ENCODE results near the gene NPTXR. TPM values are rescaled to one million over a fixed set of nuclear protein-coding genes. Genes with fewer than 3 reads are reported as not detected.

NPTXR gene
- total RNA-seq, 6 experiments from 2014 or later: 0.18 to 0.68 (median 0.28) TPM

DNA sequence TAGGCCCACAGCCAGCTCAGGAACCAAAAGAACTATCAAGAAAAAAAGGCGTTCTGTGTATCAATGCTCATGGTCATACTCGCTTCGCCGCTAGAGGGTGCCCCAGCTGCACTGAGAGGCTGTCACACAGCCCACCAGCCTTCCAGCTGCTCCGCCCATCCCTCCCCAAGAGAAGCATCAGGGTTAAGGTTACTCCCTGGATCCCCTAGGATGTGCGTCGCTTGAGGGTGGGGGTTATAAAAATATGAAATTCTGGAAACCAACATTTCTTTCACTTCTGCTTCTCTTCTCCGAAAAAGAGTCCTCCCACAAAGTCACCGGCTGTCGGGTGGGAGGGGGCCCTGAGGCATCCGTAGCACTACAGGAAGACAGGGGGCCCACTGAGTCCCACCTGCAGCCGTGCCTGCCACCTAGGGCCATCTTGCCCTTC is 26.5 kb upstream of the NPTXR start:
- 10% methylated on average over 6 of the region's 12 CpGs for WGBS (ENCODE audit: insufficient coverage, low coverage, low lambda C conversion rate, missing lambda C conversion rate)
- no peak overlapping the region for H3K27ac ChIP-seq
- intact Hi-C loops (cut with DNase I): no loop called here
- TF ChIP-seq CTCF (IDR thresholded peaks at IDR 0.05) (peak; percentile 81 to 90 (median 88)), POLR2A (IDR thresholded peaks at IDR 0.05) (no peak)
- H3K4me1 ChIP-seq: peaks cover 0 to 21% (median 0%) of the 10 kb centered on the region in 4 donors
- H3K9me3 ChIP-seq: no peaks in the 10 kb centered on the region
- H3K27me3 ChIP-seq: no peaks in the 10 kb centered on the region
- H3K4me3 ChIP-seq: peak overlapping the region in 1 of 3 donors; percentile 82
- ATAC-seq (peak; percentile 40 to 70 (median 54)), DNase-seq (peak; percentile 79 to 86 (median 82))
- H3K36me3 ChIP-seq: peaks cover 0 to 6% (median 0%) of the 10 kb centered on the region in 4 donors

DNA sequence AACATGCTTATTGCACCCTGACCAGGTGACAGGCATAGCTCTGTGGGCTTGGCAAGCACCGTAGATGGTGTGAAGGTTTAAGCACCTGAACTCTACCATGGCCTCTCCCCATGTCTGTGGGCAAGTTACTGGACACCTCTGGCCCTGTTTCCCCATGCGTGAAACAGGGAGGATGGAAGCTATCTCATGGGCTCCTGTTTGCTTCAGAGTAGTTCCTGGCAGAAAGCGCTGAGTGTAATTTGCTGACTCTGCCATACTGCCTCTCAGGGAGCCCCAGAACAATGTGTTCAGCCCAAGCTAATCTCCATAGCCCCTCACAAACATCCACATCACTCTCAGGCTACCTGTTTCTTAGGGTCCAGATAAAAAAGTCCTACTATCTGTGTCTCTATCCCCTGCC is 25.8 kb upstream of the NPTXR start:
- intact Hi-C loops (cut with DNase I): loop anchor here (5.0 to 10.0 kb wide), 3 partner anchors 133 to 265 kb away; no protein-coding TSS in a partner anchor
- no peak for ATAC-seq

DNA sequence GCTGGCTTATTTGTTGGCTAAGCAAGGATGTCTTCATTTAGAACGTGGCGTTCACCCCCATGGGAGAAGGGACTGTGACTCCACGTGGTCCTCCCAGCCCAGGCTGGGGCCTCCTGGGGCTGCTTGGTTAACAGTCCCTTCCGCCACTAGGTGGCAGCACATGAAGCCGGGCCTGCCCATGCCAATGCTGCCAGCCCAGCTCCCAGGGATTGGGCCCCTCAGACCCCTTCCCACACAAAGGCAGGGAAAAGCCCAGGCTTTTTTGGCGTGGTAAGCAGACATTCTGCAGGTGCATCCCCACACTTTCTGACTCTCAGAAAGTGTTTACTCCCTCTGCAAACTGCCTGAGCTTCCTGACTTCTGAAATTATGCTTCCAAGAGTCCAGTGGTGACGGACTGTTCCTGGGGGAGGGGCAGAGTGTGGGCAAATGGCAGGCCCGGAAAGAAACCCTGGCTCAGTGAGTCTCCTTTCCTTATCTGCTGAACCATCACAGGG is 25.1 kb upstream of the NPTXR start:
- H3K4me1 ChIP-seq: peaks cover 0 to 21% (median 0%) of the 10 kb centered on the region in 4 donors
- WGBS (ENCODE audit: insufficient coverage, low coverage, low lambda C conversion rate, missing lambda C conversion rate): 0% methylated on average over 5 of the region's 8 CpGs
- intact Hi-C loops (cut with DNase I): loop anchor here (5.0 to 10.0 kb wide), 3 partner anchors 133 to 266 kb away; no protein-coding TSS in a partner anchor
- DNase-seq (peak; percentile 77 to 86 (median 83)), ATAC-seq (peak; percentile 30 to 54 (median 51))
- H3K4me3 ChIP-seq: no peak overlapping the region
- no peaks in the 10 kb centered on the region for H3K9me3 ChIP-seq
- no peaks in the 10 kb centered on the region for H3K27me3 ChIP-seq
- H3K27ac ChIP-seq: no peak overlapping the region
- peaks cover 0 to 6% (median 0%) of the 10 kb centered on the region in 4 donors for H3K36me3 ChIP-seq
- TF ChIP-seq CTCF (IDR thresholded peaks at IDR 0.05) (peak; percentile 68 to 96 (median 92)), POLR2A (IDR thresholded peaks at IDR 0.05) (no peak)

More for the DNA sequence above, 25.8 kb upstream of the NPTXR start:
- H3K4me3 ChIP-seq: no peak overlapping the region
- H3K27ac ChIP-seq: no peak overlapping the region
- WGBS (ENCODE audit: insufficient coverage, low coverage, low lambda C conversion rate, missing lambda C conversion rate): 69% methylated on average over 2 of the region's 3 CpGs
- H3K9me3 ChIP-seq: no peaks in the 10 kb centered on the region
- peaks cover 0 to 6% (median 0%) of the 10 kb centered on the region in 4 donors for H3K36me3 ChIP-seq
- peak in 1 of 3 donors; percentile 5 for DNase-seq
- no peak for TF ChIP-seq CTCF (IDR thresholded peaks at IDR 0.05)
- TF ChIP-seq POLR2A (IDR thresholded peaks at IDR 0.05): no peak
- H3K4me1 ChIP-seq: peaks cover 0 to 21% (median 0%) of the 10 kb centered on the region in 4 donors
- H3K27me3 ChIP-seq: no peaks in the 10 kb centered on the region

GRCh38 chr22:38868286-38868721 is 24.5 kb upstream of the NPTXR start:
- Histone ChIP-seq H3K4me3 (no peak overlapping the region), H3K9me3 (no peaks in the 10 kb centered on the region), H3K36me3 (peaks cover 0 to 6% (median 0%) of the 10 kb centered on the region in 4 donors), H3K4me1 (peaks cover 0 to 21% (median 0%) of the 10 kb centered on the region in 4 donors), H3K27ac (no peak overlapping the region), H3K27me3 (no peaks in the 10 kb centered on the region)
- intact Hi-C loops (cut with DNase I): loop anchor here (5.0 to 10.0 kb wide), 3 partner anchors 134 to 266 kb away; no protein-coding TSS in a partner anchor
- no peak for ATAC-seq
- TF ChIP-seq CTCF (IDR thresholded peaks at IDR 0.05): no peak
- DNase-seq: peak in 2 of 3 donors; percentile 9 to 37
- 82% methylated on average over 8 of the region's 8 CpGs for WGBS (ENCODE audit: insufficient coverage, low coverage, low lambda C conversion rate, missing lambda C conversion rate)

Data from right lobe of liver (tissue), 6 donors.